Natural killer cell treated with Interleukin-12 subunit alpha and Interleukin-12 subunit beta and Interleukin-15 and Interleukin-18, amount 100 ng/mL, for 72 hours (primary cell): ENCODE results near the gene CCDC152. TPM values are rescaled to one million over a fixed set of nuclear protein-coding genes. Genes with fewer than 3 reads are reported as not detected.
"Not testable (repeated sequence)": the region's sequence is repeated elsewhere in the genome, so short reads cannot be mapped to it uniquely, and the experiment has no call there.

ENCODE experiments used
- ATAC-seq, 2 donors: fragments of 150-1000 bp; cut with Tn5 transposase in 1 of 2; sonication (Bioruptor Pico), chemical (Tn5 transposase) in 1 of 2; 2 replicates each; pipeline ENCODE4 v1.10.0; 2021
- DNase-seq: peaks from one replicate; pipeline ENCODE4 v3.0.0; 2022; ENCODE audit warnings: low spot score
- H3K27ac Mint-ChIP-seq, 2 donors: 1 replicate in 1 of 2; 2 replicates in 1 of 2; pipeline ENCODE4 v1.8.0; 2022; ENCODE audit warnings: mixed read lengths in 2 of 2, mild to moderate bottlenecking in 1 of 2, moderate library complexity in 1 of 2
- H3K27me3 Mint-ChIP-seq, 2 donors: 1 replicate in 1 of 2; 2 replicates in 1 of 2; pipeline ENCODE4 v1.8.0; 2022; ENCODE audit warnings: mixed read lengths in 2 of 2
- H3K36me3 Mint-ChIP-seq: one replicate; pipeline ENCODE4 v1.8.0; 2022; ENCODE audit warnings: mixed read lengths
- H3K4me1 Mint-ChIP-seq, 2 donors: 1 replicate in 1 of 2; 2 replicates in 1 of 2; pipeline ENCODE4 v1.8.0; 2022; ENCODE audit warnings: low read depth in 2 of 2, mixed read lengths in 2 of 2, mild to moderate bottlenecking in 1 of 2
- H3K4me3 Mint-ChIP-seq: one replicate; pipeline ENCODE4 v1.8.0; 2022; ENCODE audit warnings: mixed read lengths
- H3K9me3 Mint-ChIP-seq: 2 replicates; pipeline ENCODE4 v1.8.0; 2022; ENCODE audit warnings: mixed read lengths
- total RNA-seq, 2 donors: library from RNA; stranded (reverse); gene quantifications; one replicate each; pipeline ENCODE4 v1.2.3, GENCODE V29; 2022

The CCDC152 gene
- total RNA-seq, 2 donors from 2014 or later = 9.3 to 9.6 TPM

- DNase-seq (no peak), ATAC-seq (no peak)
- Mint-ChIP-seq H3K4me1 (no peaks in the 10 kb centered on the region), H3K36me3 (no peaks in the 10 kb centered on the region), H3K27me3 (no peaks in the 10 kb centered on the region), H3K4me3 (no peak within 1 kb of the TSS), H3K9me3 (no peaks in the 10 kb centered on the region), H3K27ac (no peak within 1 kb of the TSS)
These were observed 55.2 kb downstream of the CCDC152 start, which contains the start of gene SELENOP for GRCh38 chr5:42811591-42812446. SELENOP (minus strand) TSS chr5:42811892; CDS start chr5:42808353, 3,539 bp downstream.

- Mint-ChIP-seq H3K27ac (no peak overlapping the region), H3K4me1 (no peaks in the 10 kb centered on the region)
- no peak for ATAC-seq
These were observed 56.0 kb downstream of the CCDC152 start for GRCh38 chr5:42812620-42813019.

GRCh38 chr5:42813533-42813932 lies 56.9 kb downstream of the CCDC152 start:
- Mint-ChIP-seq H3K9me3 (no peaks in the 10 kb centered on the region), H3K4me3 (no peak overlapping the region), H3K27ac (no peak overlapping the region), H3K36me3 (no peaks in the 10 kb centered on the region), H3K4me1 (no peaks in the 10 kb centered on the region), H3K27me3 (no peaks in the 10 kb centered on the region)
- ATAC-seq (no peak), DNase-seq (no peak)

More at GRCh38 chr5:42812620-42813019, 56.0 kb downstream of the CCDC152 start:
- Mint-ChIP-seq H3K27me3 (no peaks in the 10 kb centered on the region), H3K9me3 (no peaks in the 10 kb centered on the region), H3K4me3 (no peak overlapping the region), H3K36me3 (no peaks in the 10 kb centered on the region)
- DNase-seq = no peak

- H3K9me3 Mint-ChIP-seq, H3K27ac Mint-ChIP-seq, ATAC-seq, H3K27me3 Mint-ChIP-seq, H3K36me3 Mint-ChIP-seq, H3K4me1 Mint-ChIP-seq, DNase-seq, H3K4me3 Mint-ChIP-seq: not testable (repeated sequence)
These were observed 59.9 kb downstream of the CCDC152 start for GRCh38 chr5:42816546-42816945.

- Mint-ChIP-seq H3K4me3 (no peak overlapping the region), H3K9me3 (no peaks in the 10 kb centered on the region), H3K27ac (no peak overlapping the region), H3K36me3 (no peaks in the 10 kb centered on the region), H3K27me3 (peaks cover 2 to 5% of the 10 kb centered on the region in 2 donors), H3K4me1 (no peaks in the 10 kb centered on the region)
- DNase-seq (no peak), ATAC-seq (no peak)
These were observed 63.1 kb downstream of the CCDC152 start for GRCh38 chr5:42819745-42820144.

- no peaks in the 10 kb centered on the region for H3K9me3 Mint-ChIP-seq
- H3K4me3 Mint-ChIP-seq = no peak overlapping the region
- H3K36me3 Mint-ChIP-seq = no peaks in the 10 kb centered on the region
- DNase-seq = no peak
- H3K27ac Mint-ChIP-seq = no peak overlapping the region
- peaks cover 5% of the 10 kb centered on the region in 2 donors for H3K27me3 Mint-ChIP-seq
- ATAC-seq = no peak
- no peaks in the 10 kb centered on the region for H3K4me1 Mint-ChIP-seq
These were observed 65.9 kb downstream of the CCDC152 start for GRCh38 chr5:42822548-42822947.

GRCh38 chr5:42824347-42824976 lies 67.8 kb downstream of the CCDC152 start:
- H3K27ac Mint-ChIP-seq = no peak overlapping the region
- H3K9me3 Mint-ChIP-seq = no peaks in the 10 kb centered on the region
- H3K27me3 Mint-ChIP-seq = peaks cover 5 to 8% of the 10 kb centered on the region in 2 donors
- no peak for DNase-seq
- ATAC-seq = no peak
- no peaks in the 10 kb centered on the region for H3K4me1 Mint-ChIP-seq
- no peaks in the 10 kb centered on the region for H3K36me3 Mint-ChIP-seq
- H3K4me3 Mint-ChIP-seq = no peak overlapping the region

- H3K4me1 Mint-ChIP-seq = no peaks in the 10 kb centered on the region
- no peak overlapping the region for H3K27ac Mint-ChIP-seq
- no peak for ATAC-seq
- no peaks in the 10 kb centered on the region for H3K9me3 Mint-ChIP-seq
- peaks cover 6 to 8% of the 10 kb centered on the region in 2 donors for H3K27me3 Mint-ChIP-seq
- DNase-seq = no peak
- no peaks in the 10 kb centered on the region for H3K36me3 Mint-ChIP-seq
- no peak overlapping the region for H3K4me3 Mint-ChIP-seq
These were observed 69.0 kb downstream of the CCDC152 start for GRCh38 chr5:42825422-42826148.

- no peak overlapping the region for H3K4me3 Mint-ChIP-seq
- H3K4me1 Mint-ChIP-seq = no peaks in the 10 kb centered on the region
- H3K36me3 Mint-ChIP-seq = no peaks in the 10 kb centered on the region
- no peak overlapping the region for H3K27ac Mint-ChIP-seq
- no peak for ATAC-seq
- no peaks in the 10 kb centered on the region for H3K9me3 Mint-ChIP-seq
- H3K27me3 Mint-ChIP-seq = peaks cover 12% of the 10 kb centered on the region in 2 donors
- DNase-seq = no peak
These were observed 70.3 kb downstream of the CCDC152 start for GRCh38 chr5:42826757-42827515.

GRCh38 chr5:42828671-42829070 lies 72.1 kb downstream of the CCDC152 start:
- no peak overlapping the region for H3K4me3 Mint-ChIP-seq
- no peaks in the 10 kb centered on the region for H3K9me3 Mint-ChIP-seq
- DNase-seq (no peak), ATAC-seq (no peak)
- H3K27me3 Mint-ChIP-seq = peaks cover 12 to 14% of the 10 kb centered on the region in 2 donors
- H3K4me1 Mint-ChIP-seq = no peaks in the 10 kb centered on the region
- H3K27ac Mint-ChIP-seq = no peak overlapping the region
- H3K36me3 Mint-ChIP-seq = no peaks in the 10 kb centered on the region

GRCh38 chr5:42830924-42831323 lies 74.3 kb downstream of the CCDC152 start:
- Mint-ChIP-seq H3K27me3 (peaks cover 10 to 14% of the 10 kb centered on the region in 2 donors), H3K9me3 (no peaks in the 10 kb centered on the region), H3K36me3 (no peaks in the 10 kb centered on the region), H3K4me1 (no peaks in the 10 kb centered on the region), H3K4me3 (no peak overlapping the region), H3K27ac (no peak overlapping the region)
- ATAC-seq = no peak
- DNase-seq = no peak

- Mint-ChIP-seq H3K9me3 (no peaks in the 10 kb centered on the region), H3K4me3 (no peak overlapping the region), H3K36me3 (no peaks in the 10 kb centered on the region), H3K27me3 (peaks cover 10 to 14% of the 10 kb centered on the region in 2 donors), H3K4me1 (no peaks in the 10 kb centered on the region), H3K27ac (no peak overlapping the region)
- no peak for ATAC-seq
- no peak for DNase-seq
These were observed 75.4 kb downstream of the CCDC152 start for GRCh38 chr5:42832060-42832459.

GRCh38 chr5:42836070-42836769 lies 79.6 kb downstream of the CCDC152 start:
- peaks cover 3 to 7% of the 10 kb centered on the region in 2 donors for H3K27me3 Mint-ChIP-seq
- H3K4me3 Mint-ChIP-seq = no peak overlapping the region
- peak in 1 of 2 donors; percentile 24 for ATAC-seq
- H3K36me3 Mint-ChIP-seq = no peaks in the 10 kb centered on the region
- H3K9me3 Mint-ChIP-seq = no peaks in the 10 kb centered on the region
- H3K4me1 Mint-ChIP-seq = no peaks in the 10 kb centered on the region
- H3K27ac Mint-ChIP-seq = no peak overlapping the region
- DNase-seq = no peak
